Stomach (tissue), 4 donors: ENCODE measurements around the gene UST.
"Not testable (repeated sequence)": the region's sequence is repeated elsewhere in the genome, so short reads cannot be mapped to it uniquely, and the experiment has no call there.

Experiments
- CTCF ChIP-seq, 7 experiments: fragments of 450-650 bp in 4 of 7; fragments of 200-600 bp in 3 of 7; sonication (generic) in 3 of 7; IDR thresholded peaks; one replicate each; pipeline ENCODE4 v1.5.1; 2016 to 2019; ENCODE audit warnings: antibody characterized with exemption in 7 of 7, control low read depth in 2 of 7, mild to moderate bottlenecking in 1 of 7
- POLR2A ChIP-seq, 4 donors: fragments of 450-650 bp; IDR thresholded peaks; one replicate each; pipeline ENCODE4 v1.6.1; 2016; ENCODE audit warnings: antibody characterized with exemption in 4 of 4, control low read depth in 2 of 4, mild to moderate bottlenecking in 1 of 4, moderate library complexity in 1 of 4

DNA sequence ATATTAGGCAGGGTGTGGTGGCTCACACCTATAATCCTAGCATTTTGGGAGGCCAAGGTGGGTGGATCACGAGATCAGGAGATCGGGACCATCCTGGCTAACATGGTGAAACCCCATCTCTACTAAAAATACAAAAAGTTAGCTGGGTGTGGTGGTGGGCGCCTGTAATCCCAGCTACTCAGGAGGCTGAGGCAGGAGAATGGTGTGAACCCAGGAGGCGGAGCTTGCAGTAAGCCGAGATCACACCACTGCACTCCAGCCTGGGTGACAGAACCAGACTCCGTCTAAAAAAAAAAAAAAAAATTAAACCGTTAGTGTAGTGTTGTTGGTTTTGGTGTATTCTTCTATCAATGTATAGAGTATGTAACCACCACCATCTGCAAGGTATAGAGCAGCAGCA, 133.9 kb downstream of the UST start:
- not testable (repeated sequence) for TF ChIP-seq CTCF, POLR2A (IDR thresholded peaks at IDR 0.05)
